ENCODE measurements around the gene KDM1B.

KDM1B gene

GRCh38 chr6:18248698-18249097 lies 93.5 kb downstream of the KDM1B start:
- H3K4me3 ChIP-seq = no peak overlapping the region

GRCh38 chr6:18249271-18249670 lies 94.0 kb downstream of the KDM1B start:
- Histone ChIP-seq H3K4me3 (no peak overlapping the region), H3K27ac (no peak overlapping the region)

More at GRCh38 chr6:18248698-18249097, 93.5 kb downstream of the KDM1B start:
- H3K27ac ChIP-seq = no peak overlapping the region

- no peak overlapping the region for H3K27ac ChIP-seq
- no peak overlapping the region for H3K4me3 ChIP-seq
These were observed 98.4 kb downstream of the KDM1B start for GRCh38 chr6:18253635-18254034.

GRCh38 chr6:18254793-18255192 lies 99.6 kb downstream of the KDM1B start:
- H3K27ac ChIP-seq = no peak overlapping the region

DNA sequence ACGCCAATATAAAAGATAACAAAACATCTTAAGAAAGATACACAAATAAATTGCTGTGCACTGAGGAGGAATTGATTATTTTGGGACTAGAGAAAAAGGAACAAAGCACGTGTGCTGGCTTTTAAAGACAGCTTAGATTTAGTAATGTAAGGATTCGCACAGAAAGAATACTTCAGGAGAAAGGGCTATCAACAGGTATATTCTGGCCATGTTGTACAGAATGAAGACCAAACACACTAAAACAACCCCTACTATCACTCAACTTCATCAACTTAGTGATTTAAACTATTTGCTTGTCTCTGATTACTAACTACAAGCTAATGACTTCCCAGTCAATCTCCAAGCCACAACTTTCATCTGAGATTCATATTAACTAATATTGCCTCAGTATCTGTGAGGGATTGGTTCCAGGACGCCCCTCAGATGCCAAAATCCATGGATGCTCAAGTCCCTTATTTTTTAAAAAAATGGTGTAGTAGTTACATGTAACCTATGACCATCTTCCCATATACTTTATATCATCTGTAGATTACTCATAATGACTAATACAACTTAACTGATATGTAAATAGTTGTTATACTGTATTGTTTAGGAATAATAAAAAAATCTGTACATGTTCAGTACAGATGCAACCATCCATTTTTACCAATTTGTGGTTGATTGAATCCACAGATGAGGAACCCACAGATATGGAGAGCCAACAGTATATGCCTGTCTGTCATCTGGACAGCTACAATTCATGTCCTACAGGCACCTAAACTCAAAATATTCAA lies 104.6 kb downstream of the KDM1B start:
- peak overlapping the region in 4 of 21 experiments; percentile 5 to 46 (median 12) for H3K27ac ChIP-seq
- no peak overlapping the region for H3K4me3 ChIP-seq

More at GRCh38 chr6:18254793-18255192, 99.6 kb downstream of the KDM1B start:
- H3K4me3 ChIP-seq = no peak overlapping the region

GRCh38 chr6:18260448-18261106 lies 105.4 kb downstream of the KDM1B start:
- Histone ChIP-seq H3K4me3 (no peak overlapping the region), H3K27ac (peak overlapping the region in 9 of 21 experiments; percentile 5 to 93 (median 27))

DNA sequence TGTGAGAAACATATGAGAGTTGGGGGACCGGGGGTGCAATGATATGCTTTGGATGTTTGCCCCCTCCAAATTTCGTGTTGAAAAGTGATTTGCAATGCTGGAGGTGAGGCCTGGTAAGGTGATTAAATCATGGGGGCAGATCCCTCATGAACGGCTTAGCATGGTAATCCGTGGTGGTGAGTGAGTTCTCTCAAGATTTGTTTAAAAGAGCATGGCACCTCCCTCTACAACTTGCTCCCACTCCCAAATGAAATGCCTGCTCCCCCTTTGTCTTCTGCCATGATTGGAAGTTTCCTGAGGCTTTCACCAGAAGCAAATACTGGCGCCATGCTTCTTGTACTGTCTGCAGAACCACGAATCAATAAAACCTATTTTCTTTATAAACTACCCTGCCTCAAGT lies 106.7 kb downstream of the KDM1B start:
- peak overlapping the region in 1 of 7 experiments; percentile 96 for H3K4me3 ChIP-seq

DNA sequence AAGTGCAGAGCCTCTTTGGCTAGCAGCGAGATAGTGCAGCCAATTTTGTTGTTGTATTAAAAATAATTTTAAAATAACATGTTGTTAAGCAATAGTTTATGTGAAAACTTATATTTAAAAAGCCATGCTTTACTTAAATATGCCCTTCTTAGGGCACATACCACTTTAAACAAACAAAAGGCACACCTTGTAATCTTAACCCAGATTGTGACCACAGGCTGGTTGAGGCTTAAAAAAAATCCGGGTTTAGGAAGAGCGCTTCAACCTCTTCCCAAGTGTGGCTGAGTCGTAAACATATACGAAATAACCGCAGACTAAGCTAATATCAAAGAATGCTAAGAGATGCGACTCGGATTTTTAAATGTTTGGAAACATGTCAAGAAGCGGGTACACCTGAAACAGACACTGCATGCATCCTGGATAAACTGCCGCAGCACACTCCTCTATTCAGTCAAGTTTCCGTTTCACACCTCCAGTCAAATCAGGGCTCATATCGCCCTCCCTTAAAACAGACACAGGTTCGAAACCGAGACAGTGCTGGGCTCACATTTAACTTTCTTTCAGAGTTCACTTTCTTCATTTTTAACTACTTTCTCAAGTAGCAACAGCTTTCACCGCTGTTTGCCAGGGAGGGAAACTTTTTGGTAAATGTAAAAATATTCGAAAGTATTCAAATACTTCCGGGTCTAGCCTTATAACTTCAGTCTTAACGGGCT lies 107.6 kb downstream of the KDM1B start:
- Histone ChIP-seq H3K4me3 (peak overlapping the region; percentile 82 to 96 (median 88)), H3K27ac (peak overlapping the region in 17 of 21 experiments; percentile 16 to 99 (median 97))

More for the DNA sequence above, 106.7 kb downstream of the KDM1B start:
- H3K27ac ChIP-seq = peak overlapping the region in 3 of 21 experiments; percentile 12 to 93 (median 46)

DNA sequence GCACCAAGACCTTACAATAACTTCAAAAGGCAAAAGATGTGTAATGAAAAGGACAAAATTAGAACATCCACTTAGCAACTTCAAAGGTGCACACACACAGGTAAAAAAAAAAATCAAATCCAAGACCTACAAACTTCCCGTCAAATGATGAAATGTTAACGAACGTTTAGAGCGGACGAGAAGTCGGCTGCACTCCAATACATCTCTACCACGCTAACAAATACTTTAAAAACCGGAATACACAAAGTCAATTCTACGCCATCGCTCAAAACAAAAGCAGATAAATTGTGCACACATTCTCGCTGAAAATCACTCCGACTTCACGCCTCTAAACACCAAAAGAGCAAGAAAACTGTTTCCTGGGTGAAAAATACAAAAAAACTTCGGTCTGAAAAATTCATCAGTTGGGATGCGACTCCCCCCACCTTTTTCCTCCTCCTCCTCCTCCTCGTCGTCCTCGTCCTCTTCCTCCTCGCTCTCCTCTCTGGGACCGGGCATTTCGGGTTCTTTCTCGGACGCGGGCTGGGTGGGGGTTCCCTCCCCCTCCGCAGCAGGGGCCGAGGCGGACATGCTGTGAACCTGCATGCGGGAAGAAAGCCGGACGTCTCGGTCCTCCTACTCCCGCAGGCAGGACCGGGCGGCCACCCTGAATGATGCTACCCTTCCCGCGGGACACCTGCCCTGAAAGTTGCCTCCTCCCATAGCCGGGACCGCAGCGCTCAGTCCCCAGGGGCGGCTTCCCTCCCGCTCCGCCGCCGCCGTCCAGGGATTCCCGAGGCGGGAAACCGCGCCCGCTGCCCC lies 108.4 kb downstream of the KDM1B start:
- H3K27ac ChIP-seq = peak overlapping the region; percentile 83 to 99 (median 96)

GRCh38 chr6:18264219-18264922 lies 109.1 kb downstream of the KDM1B start, which contains the start of gene DEK:
Gene DEK (minus strand): TSS chr6:18264530. CDS start chr6:18263987, 543 bp downstream.
- H3K27ac ChIP-seq = peak within 1 kb of the TSS; percentile 83 to 99 (median 96)
- H3K4me3 ChIP-seq = peak within 1 kb of the TSS; percentile 82 to 96 (median 88)

More for the DNA sequence above, 108.4 kb downstream of the KDM1B start:
- H3K4me3 ChIP-seq = peak overlapping the region; percentile 82 to 96 (median 88)

- Histone ChIP-seq H3K27ac (peak overlapping the region; percentile 83 to 99 (median 96)), H3K4me3 (peak overlapping the region; percentile 82 to 96 (median 88))
These were observed 109.7 kb downstream of the KDM1B start for GRCh38 chr6:18264923-18265377.

GRCh38 chr6:18265787-18266522 lies 110.7 kb downstream of the KDM1B start:
- Histone ChIP-seq H3K4me3 (no peak overlapping the region), H3K27ac (peak overlapping the region in 2 of 21 experiments; percentile 93 to 97)

- no peak overlapping the region for H3K4me3 ChIP-seq
These were observed 111.3 kb downstream of the KDM1B start for GRCh38 chr6:18266523-18266912.

DNA sequence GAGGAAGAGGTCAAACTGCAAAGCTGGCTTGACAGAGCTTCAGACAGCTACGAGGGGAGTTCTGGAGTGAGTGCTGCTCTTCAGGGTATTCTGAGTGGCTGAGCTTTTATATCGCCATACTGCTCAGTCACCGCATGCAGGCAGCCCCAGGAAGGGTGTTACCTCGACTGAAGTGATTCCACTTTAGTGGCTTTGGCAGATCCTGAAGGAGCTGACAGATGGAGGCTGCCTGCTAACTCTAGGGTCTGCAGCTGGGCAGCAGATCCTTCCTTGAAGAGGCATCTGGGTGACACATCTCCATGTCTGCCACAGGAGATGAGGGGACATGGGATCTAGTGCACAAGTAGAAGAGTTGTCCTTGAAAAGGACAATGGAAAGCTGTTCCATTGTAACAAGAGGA lies 112.8 kb downstream of the KDM1B start:
- no peak overlapping the region for H3K4me3 ChIP-seq
- H3K27ac ChIP-seq = no peak overlapping the region

More at GRCh38 chr6:18266523-18266912, 111.3 kb downstream of the KDM1B start:
- H3K27ac ChIP-seq = no peak overlapping the region

- Histone ChIP-seq H3K27ac (no peak overlapping the region), H3K4me3 (no peak overlapping the region)
These were observed 114.0 kb downstream of the KDM1B start for GRCh38 chr6:18269253-18269652.

DNA sequence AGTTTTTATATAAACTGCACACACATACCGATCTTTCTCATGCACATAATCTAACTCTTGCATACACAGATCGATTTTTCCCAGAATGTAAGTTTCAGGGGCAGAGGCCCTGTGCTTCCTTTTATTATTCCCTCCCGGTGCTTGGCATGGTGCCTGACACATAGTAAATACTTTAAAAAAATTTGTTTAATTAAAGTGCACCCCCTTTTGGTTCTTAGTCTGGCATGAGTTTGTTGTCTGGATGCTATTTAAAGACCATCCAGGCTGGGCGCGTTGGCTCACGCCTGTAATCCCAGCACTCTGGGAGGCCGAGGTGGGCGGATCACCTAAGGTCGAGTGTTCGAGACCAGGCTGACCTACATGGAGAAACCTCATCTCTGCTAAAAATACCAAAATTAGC lies 114.5 kb downstream of the KDM1B start:
- Histone ChIP-seq H3K27ac (no peak overlapping the region), H3K4me3 (no peak overlapping the region)

- no peak overlapping the region for H3K4me3 ChIP-seq
- H3K27ac ChIP-seq = no peak overlapping the region
These were observed 115.0 kb downstream of the KDM1B start for GRCh38 chr6:18270216-18270615.
